Effector CD8-positive, alpha-beta T cell (primary cell): ENCODE measurements around the gene SYT12.

Experiments
- DNase-seq: peaks from one replicate; lab custom pipeline; 2025; lab: John Stamatoyannopoulos, UW

Gene SYT12

GRCh38 chr11:67027943-67028542 lies 5.1 kb downstream of the SYT12 start:
- DNase-seq, result no peak

- DNase-seq, result no peak
Measured at GRCh38 chr11:67029146-67029545, 6.2 kb downstream of the SYT12 start.

- no peak for DNase-seq
Measured at GRCh38 chr11:67030976-67031375, 8.0 kb downstream of the SYT12 start.

GRCh38 chr11:67031791-67032561 lies 9.0 kb downstream of the SYT12 start:
- DNase-seq, result no peak

GRCh38 chr11:67032830-67033551 lies 10.1 kb downstream of the SYT12 start:
- DNase-seq, result no peak

- no peak for DNase-seq
Measured at GRCh38 chr11:67033661-67034166, 10.8 kb downstream of the SYT12 start.

- DNase-seq, result no peak
Measured at GRCh38 chr11:67034350-67034749, 11.4 kb downstream of the SYT12 start.

GRCh38 chr11:67040147-67040546 lies 17.2 kb downstream of the SYT12 start:
- DNase-seq, result no peak

GRCh38 chr11:67041602-67042001 lies 18.7 kb downstream of the SYT12 start:
- DNase-seq, result no peak

- DNase-seq, result no peak
Measured at GRCh38 chr11:67043572-67044349, 20.8 kb downstream of the SYT12 start.

- no peak for DNase-seq
Measured at GRCh38 chr11:67044496-67044895, 21.6 kb downstream of the SYT12 start.

- DNase-seq, result no peak
Measured at GRCh38 chr11:67045314-67045713, 22.4 kb downstream of the SYT12 start.

GRCh38 chr11:67048515-67049130 lies 25.7 kb downstream of the SYT12 start:
- no peak for DNase-seq

- DNase-seq, result no peak
Measured at GRCh38 chr11:67050139-67050538, 27.2 kb downstream of the SYT12 start.

- DNase-seq, result no peak
Measured at GRCh38 chr11:67051180-67051893, 28.4 kb downstream of the SYT12 start.

GRCh38 chr11:67051945-67052488 lies 29.1 kb downstream of the SYT12 start:
- no peak for DNase-seq

- DNase-seq, result no peak
Measured at GRCh38 chr11:67052891-67053290, 30.0 kb downstream of the SYT12 start.

- DNase-seq, result peak; percentile 5
Measured at GRCh38 chr11:67053896-67054329, 31.0 kb downstream of the SYT12 start.

- DNase-seq, result no peak
Measured at GRCh38 chr11:67054346-67054835, 31.5 kb downstream of the SYT12 start.

GRCh38 chr11:67054836-67055523 lies 32.0 kb downstream of the SYT12 start:
- no peak for DNase-seq
